Bone marrow (tissue), 2 donors: ENCODE measurements around the gene DHRS12.

Experiments
- DNase-seq, 2 donors: peaks; one replicate each; lab custom pipeline; 2025; lab: John Stamatoyannopoulos, UW

DHRS12 gene

GRCh38 chr13:51726446-51727193 lies 77.3 kb downstream of the DHRS12 start:
- DNase-seq, result no peak

- no peak for DNase-seq
Measured at GRCh38 chr13:51724721-51725120, 79.2 kb downstream of the DHRS12 start.

- no peak for DNase-seq
Measured at GRCh38 chr13:51723529-51723928, 80.4 kb downstream of the DHRS12 start.

GRCh38 chr13:51721496-51721895 lies 82.5 kb downstream of the DHRS12 start:
- no peak for DNase-seq

- DNase-seq, result no peak
Measured at GRCh38 chr13:51719394-51719793, 84.6 kb downstream of the DHRS12 start.
